Nephron progenitor cell (in vitro differentiated cells): Measurements from ENCODE around the gene SLC45A3.

Experiments used
- DNase-seq: peaks from one replicate; pipeline ENCODE4 v3.0.0; 2021
- H3K27ac Mint-ChIP-seq: 2 replicates; pipeline ENCODE4 v1.8.0; 2021; ENCODE audit warnings: mild to moderate bottlenecking, moderate library complexity, mixed read lengths
- H3K27me3 Mint-ChIP-seq: 2 replicates; pipeline ENCODE4 v1.8.0; 2021; ENCODE audit warnings: mild to moderate bottlenecking, low read depth, mixed read lengths; ENCODE audit not compliant: poor library complexity
- H3K36me3 Mint-ChIP-seq: 2 replicates; pipeline ENCODE4 v1.8.0; 2021; ENCODE audit warnings: low read depth, mixed read lengths
- H3K4me1 Mint-ChIP-seq: 2 replicates; pipeline ENCODE4 v1.8.0; 2021; ENCODE audit warnings: mixed read lengths
- H3K4me3 Mint-ChIP-seq: 2 replicates; pipeline ENCODE4 v1.8.0; 2021; ENCODE audit warnings: mild to moderate bottlenecking, moderate library complexity, mixed read lengths
- H3K9me3 Mint-ChIP-seq: 2 replicates; pipeline ENCODE4 v1.8.0; 2021; ENCODE audit warnings: mild to moderate bottlenecking, moderate library complexity, mixed read lengths
- CTCF ChIP-seq: fragments of 200-600 bp; sonication (generic); IDR thresholded peaks from 2 replicates; pipeline ENCODE4 v1.5.0; 2021; ENCODE audit warnings: antibody characterized with exemption

The SLC45A3 gene

GRCh38 chr1:205619376-205619775 is 60.9 kb downstream of the SLC45A3 start:
- Mint-ChIP-seq H3K27me3 (no peaks in the 10 kb centered on the region), H3K27ac (no peak overlapping the region), H3K4me3 (no peak overlapping the region), H3K4me1 (no peaks in the 10 kb centered on the region), H3K36me3 (peaks cover 72% of the 10 kb centered on the region), H3K9me3 (no peaks in the 10 kb centered on the region)
- DNase-seq = no peak
- no peak for TF ChIP-seq CTCF

GRCh38 chr1:205616563-205617293 is 63.6 kb downstream of the SLC45A3 start:
- no peaks in the 10 kb centered on the region for H3K4me1 Mint-ChIP-seq
- no peaks in the 10 kb centered on the region for H3K9me3 Mint-ChIP-seq
- H3K27ac Mint-ChIP-seq = peak overlapping the region; percentile 55
- H3K27me3 Mint-ChIP-seq = no peaks in the 10 kb centered on the region
- H3K36me3 Mint-ChIP-seq = peaks cover 60% of the 10 kb centered on the region
- TF ChIP-seq CTCF = no peak
- H3K4me3 Mint-ChIP-seq = no peak overlapping the region
- DNase-seq = no peak

- H3K4me3 Mint-ChIP-seq = no peak overlapping the region
- H3K4me1 Mint-ChIP-seq = no peaks in the 10 kb centered on the region
- no peaks in the 10 kb centered on the region for H3K9me3 Mint-ChIP-seq
- no peak for TF ChIP-seq CTCF
- no peaks in the 10 kb centered on the region for H3K27me3 Mint-ChIP-seq
- no peak for DNase-seq
- peaks cover 63% of the 10 kb centered on the region for H3K36me3 Mint-ChIP-seq
- H3K27ac Mint-ChIP-seq = peak overlapping the region; percentile 17
Measured at GRCh38 chr1:205615789-205616188, 64.5 kb downstream of the SLC45A3 start.

GRCh38 chr1:205613854-205614412 is 66.4 kb downstream of the SLC45A3 start:
- H3K4me1 Mint-ChIP-seq = no peaks in the 10 kb centered on the region
- TF ChIP-seq CTCF = no peak

GRCh38 chr1:205612556-205612955 is 67.8 kb downstream of the SLC45A3 start:
- Mint-ChIP-seq H3K27me3 (no peaks in the 10 kb centered on the region), H3K36me3 (peaks cover 59% of the 10 kb centered on the region), H3K4me3 (no peak overlapping the region), H3K4me1 (no peaks in the 10 kb centered on the region), H3K27ac (no peak overlapping the region), H3K9me3 (no peaks in the 10 kb centered on the region)
- no peak for TF ChIP-seq CTCF
- no peak for DNase-seq

More at GRCh38 chr1:205613854-205614412, 66.4 kb downstream of the SLC45A3 start:
- Mint-ChIP-seq H3K9me3 (no peaks in the 10 kb centered on the region), H3K36me3 (peaks cover 54% of the 10 kb centered on the region), H3K27me3 (no peaks in the 10 kb centered on the region), H3K27ac (no peak overlapping the region), H3K4me3 (no peak overlapping the region)
- DNase-seq = no peak

GRCh38 chr1:205612104-205612503 is 68.2 kb downstream of the SLC45A3 start:
- no peaks in the 10 kb centered on the region for H3K4me1 Mint-ChIP-seq
- H3K27me3 Mint-ChIP-seq = no peaks in the 10 kb centered on the region
- H3K27ac Mint-ChIP-seq = no peak overlapping the region
- DNase-seq = no peak
- no peaks in the 10 kb centered on the region for H3K9me3 Mint-ChIP-seq
- no peak overlapping the region for H3K4me3 Mint-ChIP-seq
- TF ChIP-seq CTCF = no peak
- peaks cover 63% of the 10 kb centered on the region for H3K36me3 Mint-ChIP-seq
